Measurements from ENCODE around the gene E2F8.

GRCh38 chr11:19234231-19234817 is 6.4 kb downstream of the E2F8 start:
- TF ChIP-seq CTCF (IDR thresholded peaks at IDR 0.05; ENCODE audit: low read depth, low read length), result no peak
- TF ChIP-seq EZH2phosphoT487 (IDR thresholded peaks at IDR 0.05; ENCODE audit: low read depth), result no peak

Data from OCI-LY3 (cell line).